T-helper 22 cell (primary cell): Measurements from ENCODE around the gene GDNF.
"Not testable (repeated sequence)": the region's sequence is repeated elsewhere in the genome, so short reads cannot be mapped to it uniquely, and the experiment has no call there.

ENCODE experiments used
- DNase-seq: peaks from one replicate; pipeline ENCODE4 v3.0.0-alpha.2; 2020; ENCODE audit warnings: low read depth

GDNF gene

DNA sequence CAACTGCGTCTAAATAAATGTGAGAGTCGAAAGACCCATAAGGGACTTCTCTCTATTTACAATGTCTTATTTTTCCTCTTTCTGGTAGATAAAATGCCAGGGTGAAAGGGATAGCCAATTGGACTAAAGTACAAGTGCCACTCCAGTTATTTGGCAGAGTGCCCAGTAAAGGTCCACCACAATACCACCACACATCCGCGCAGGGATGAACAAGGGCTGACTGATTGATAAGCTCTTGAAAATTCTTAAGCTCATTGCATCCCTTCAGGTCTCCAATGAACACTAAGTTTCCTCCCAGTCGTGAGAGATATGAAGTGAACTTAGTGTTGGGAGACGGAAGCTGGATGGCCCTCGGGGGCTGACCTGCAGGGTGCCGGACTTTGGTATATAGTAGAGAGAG lies 58.4 kb downstream of the GDNF start:
- DNase-seq: not testable (repeated sequence)

DNA sequence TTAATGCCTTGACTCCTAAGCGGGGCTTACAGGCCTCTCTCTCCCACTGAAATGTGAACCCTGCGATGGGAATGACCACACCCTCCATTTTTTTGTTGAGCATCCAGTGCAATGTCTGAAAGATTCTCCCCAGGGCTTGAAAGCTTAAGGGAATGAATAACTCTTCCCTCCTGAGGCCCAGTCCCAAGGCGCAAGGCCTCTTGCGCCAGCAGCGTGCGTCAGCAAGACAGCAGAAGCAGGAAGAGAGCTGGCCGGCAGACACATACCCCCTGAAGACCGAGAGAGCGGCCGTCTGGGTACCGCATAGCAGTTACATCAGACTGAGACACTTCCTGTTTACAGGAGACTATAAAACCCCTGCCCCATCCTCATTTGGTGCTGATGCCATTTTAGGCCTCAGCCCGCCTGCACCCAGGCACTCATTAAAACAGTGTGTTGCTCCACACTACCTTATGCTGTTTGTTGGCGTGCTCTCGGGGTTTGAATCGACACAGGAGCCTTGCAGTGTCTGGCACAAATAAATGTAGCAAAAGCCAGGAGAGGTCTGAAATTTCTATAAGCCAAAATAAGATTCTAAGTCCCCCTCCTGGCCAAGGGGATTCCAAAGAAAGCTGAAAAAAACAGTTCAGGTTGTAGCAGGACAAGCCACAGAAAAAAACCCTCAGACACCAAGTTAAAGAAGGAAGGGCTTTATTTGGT lies 62.3 kb downstream of the GDNF start:
- no peak for DNase-seq

DNA sequence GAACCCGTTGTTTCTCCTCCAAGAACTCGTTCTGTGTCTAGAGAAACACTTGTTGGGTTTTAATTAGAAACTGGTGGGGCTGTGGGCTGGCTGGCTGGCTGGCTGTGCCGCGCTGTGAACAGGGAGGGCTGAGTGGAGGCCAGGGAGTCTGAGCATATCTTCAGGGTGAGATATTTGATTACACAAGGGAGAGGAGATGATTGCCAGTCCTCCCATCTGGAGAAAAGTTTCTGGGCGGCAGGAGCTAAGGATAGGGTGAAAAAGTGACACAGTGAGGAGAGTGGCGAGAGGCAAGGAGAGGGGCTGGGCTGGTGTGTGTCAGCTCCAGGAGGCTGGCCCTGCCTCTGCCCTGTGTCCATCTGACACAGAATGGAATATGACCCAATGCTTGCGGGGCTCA lies 63.0 kb downstream of the GDNF start:
- DNase-seq: no peak

DNA sequence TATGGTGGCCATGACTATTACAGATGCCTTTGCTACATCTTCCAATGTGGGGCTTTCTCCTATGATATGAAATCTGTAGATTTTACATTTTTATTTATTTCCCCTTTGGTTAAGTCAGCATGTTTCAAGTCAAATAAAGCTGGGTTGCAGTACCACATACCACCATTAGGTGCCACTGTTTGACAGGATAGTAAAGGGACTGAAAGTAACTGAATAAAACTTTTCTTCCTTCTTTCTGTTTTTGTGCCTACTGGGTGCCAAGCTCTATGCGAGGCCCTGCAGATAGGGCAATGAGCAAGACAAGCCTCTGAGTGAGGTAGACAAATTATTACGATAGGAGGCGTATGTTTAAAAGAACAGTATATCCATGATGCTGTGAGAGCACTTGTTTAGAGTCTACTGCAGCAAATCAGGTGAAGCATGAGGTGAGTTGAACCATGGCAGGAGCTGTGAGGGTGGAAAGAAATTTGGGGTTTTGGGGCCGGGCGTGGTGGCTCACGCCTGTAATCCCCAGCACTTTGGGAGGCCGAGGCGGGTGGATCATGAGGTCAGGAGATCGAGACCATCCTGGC lies 64.8 kb downstream of the GDNF start:
- no peak for DNase-seq

DNA sequence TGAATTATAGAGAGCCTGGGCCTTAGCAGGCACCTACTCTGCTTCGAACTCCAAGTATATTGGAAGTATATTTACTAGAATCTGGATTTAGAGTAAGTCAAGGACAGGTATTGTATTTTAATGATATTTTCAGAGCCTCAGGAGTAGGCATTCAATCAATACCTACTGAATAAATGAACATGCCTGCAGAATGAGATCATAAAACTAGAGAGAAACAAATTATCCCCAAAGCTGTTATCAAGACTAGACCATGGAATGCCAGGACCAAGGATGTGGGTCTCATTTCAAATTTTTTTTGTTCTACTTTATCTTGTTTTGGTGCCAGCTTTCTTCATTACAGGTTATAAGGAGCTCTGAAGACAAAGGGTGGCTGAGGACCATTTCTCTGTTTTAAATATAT lies 66.0 kb downstream of the GDNF start:
- DNase-seq: no peak

DNA sequence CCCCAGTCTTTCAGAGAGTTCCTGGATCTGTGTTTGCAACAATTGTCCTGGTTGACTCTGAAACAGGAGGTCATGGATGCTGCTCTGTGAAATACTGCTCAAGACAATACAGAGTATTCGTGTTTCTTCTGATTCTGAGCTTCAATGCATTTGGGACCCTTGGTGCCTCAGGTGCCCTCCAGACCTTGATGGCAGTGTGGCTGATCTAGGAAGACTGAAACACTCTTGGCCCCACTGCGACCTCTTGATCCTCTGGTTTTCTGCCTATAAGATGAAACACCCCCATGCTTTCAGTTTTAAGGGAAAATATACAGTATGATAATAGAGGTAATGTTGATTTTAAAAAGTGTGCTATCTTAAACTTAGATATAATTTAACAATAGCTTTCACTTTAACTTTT lies 67.6 kb downstream of the GDNF start:
- no peak for DNase-seq

DNA sequence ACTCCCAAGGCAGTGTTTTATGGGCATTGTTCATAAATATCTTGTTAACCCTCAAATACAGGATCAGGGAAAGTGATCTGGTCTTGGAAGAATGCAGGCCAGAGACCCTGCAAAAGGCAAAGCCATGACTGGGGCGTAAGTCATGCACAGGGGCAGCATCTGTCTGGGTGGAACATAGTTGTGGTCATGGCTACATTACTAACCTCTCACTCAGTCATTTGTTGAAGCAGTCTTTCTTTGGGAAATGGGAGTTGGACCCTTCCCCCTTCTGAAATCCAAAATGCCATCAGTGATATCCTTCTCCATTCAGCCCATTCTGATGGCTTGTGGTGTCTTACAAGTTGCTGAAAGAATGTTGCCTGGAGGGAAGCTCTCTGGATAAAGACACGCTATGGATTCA lies 68.1 kb downstream of the GDNF start:
- DNase-seq: no peak

DNA sequence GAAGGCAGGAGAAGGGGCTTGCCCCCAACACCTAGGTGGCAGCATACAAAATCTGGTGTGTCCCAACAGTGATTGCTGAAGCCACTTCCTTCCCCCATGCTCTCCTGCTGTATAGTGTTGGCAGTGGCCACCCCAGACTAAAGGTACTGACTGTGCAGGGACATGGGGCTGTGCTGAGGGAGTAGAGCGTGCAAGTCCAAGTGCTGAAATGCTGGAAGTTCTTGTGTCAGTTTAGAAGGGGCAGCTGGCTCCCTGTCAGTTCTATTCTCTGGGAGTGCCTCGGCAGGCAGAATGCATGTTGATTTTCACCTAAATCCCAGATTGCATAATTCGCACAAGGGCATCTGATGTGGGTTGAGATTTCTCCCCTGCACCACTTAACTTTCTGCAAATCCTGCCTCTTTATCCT lies 68.6 kb downstream of the GDNF start:
- DNase-seq: no peak

DNA sequence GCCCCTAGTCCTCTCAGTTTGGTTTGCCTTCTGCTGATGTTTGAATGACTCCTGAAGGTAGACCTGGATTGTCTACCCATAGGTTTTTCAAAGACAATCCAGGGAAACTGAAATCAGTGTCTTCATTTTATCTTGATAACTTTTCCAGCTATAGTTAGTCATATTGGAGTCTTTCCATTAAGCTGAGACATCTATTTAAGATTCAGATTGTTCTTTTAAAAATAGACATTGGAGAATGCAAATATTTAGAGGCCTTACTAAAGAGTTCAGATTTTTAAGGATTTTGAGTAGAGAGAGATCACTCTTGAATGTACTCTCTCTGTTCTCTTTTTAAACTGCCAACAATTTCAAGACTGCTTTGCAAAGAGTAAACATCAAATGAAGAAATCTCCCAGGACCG lies 69.1 kb downstream of the GDNF start:
- DNase-seq: no peak

DNA sequence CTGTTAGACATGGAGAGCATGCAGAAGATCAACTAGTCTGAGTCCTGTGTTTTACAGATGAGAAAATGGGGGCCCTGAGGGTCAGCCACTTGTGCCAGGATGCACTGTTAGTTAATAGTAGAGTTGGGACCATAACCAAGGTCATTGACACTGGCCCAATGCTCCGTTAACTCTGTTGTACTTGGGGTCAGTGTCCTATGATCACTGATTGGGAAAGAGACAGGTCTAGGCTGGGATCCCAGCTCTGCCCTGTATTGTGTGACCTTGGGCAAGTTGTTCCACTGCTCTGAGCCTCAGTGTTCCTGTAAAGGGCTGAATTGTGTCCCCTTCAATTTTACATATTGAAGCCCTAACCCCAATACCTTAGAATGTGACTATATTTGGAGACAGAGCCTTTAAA lies 70.0 kb downstream of the GDNF start:
- DNase-seq: no peak

DNA sequence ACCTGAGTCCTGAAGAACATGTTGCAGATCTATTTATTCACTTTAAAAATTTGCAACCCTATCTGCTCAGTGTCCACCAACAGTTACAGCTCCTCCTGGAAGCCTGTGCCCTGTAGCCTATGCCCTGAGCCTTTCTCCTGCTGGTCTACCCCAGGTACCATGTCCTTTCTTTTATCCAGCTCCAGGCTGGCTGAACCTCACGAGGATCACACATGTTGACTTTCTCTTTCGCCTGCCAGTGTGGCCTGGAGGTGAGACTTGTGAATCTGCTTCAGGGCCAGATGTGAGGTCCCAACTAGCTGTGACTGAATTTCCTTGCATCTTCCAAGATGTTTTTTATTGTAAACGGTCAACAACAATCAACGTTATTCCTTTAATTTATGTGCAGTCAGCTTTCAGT lies 70.7 kb downstream of the GDNF start:
- no peak for DNase-seq

DNA sequence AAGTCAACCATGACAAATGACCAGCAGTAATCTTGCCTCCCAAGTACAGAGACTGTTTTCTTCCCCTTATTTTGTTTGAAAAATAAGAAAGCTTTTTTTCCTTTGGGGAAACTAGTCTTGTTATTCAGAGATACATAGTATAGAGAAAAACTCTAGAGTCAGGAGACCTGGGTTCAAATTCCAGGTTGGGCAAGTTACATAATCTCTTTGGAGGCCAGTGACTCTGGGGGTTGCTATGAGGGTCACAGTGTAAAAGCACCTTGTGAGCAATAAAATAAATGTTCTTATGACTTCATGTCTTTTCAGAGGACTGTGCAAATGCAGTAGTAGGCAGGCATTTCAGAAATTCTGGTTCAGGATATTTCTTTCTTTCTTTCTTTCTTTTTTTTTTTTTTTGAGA lies 71.5 kb downstream of the GDNF start:
- no peak for DNase-seq

DNA sequence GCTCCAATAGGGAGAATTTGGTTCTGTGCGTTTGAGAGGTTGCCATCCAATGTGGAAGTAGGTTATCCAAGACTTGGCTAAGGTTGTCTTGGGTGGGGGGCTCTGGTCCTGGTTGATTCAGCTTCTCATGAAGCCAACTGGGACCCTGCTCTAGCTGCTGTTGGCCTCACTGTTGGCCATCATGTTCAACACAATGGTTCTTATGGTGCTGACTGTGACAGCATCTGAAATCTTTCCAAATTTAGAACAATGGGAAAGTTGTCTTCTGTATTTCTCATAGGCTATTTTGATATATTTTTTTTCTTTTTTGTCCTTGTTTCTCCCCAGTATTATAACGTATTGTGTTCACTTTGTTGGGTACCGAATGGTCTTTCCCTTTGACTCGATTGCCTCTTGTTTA lies 71.9 kb downstream of the GDNF start:
- DNase-seq: no peak

DNA sequence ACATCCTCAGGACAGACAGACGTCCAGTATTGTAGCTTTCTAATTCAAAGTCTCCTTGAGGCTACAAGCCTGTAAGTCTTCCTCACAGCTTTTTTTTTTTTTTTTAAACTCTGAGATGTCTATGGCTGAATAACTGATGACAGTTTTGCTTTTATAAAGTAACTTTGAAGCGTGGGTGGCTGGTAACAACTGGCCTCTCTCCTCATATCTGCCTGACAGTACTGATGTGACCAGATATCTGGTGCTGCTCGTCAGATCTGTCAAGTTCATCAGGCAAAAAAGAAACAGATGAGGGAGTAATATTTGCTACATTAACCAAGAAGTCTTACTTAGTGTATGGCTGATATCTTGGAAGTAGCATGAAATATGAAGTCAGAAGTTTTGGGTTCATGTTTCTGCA lies 72.6 kb downstream of the GDNF start:
- no peak for DNase-seq
